GM19463 (cell line): Measurements from ENCODE around the gene KPNA6.

Experiments
- ATAC-seq: cut with Tn5 transposase; IDR thresholded peaks from one replicate; pipeline ENCODE4 v1.9.1; 2021; ENCODE audit warnings: mild to moderate bottlenecking, moderate library complexity; ENCODE audit not compliant: unreplicated experiment

KPNA6 gene

GRCh38 chr1:32186077-32186476 is 78.2 kb downstream of the KPNA6 start:
- no peak for ATAC-seq

- no peak for ATAC-seq
Measured at GRCh38 chr1:32186491-32186890, 78.6 kb downstream of the KPNA6 start.

- no peak for ATAC-seq
Measured at GRCh38 chr1:32187850-32188249, 80.0 kb downstream of the KPNA6 start.

- no peak for ATAC-seq
Measured at GRCh38 chr1:32192220-32192948, 84.5 kb downstream of the KPNA6 start.

- ATAC-seq, result no peak
Measured at GRCh38 chr1:32194984-32195383, 87.1 kb downstream of the KPNA6 start.

- ATAC-seq, result no peak
Measured at GRCh38 chr1:32195531-32195930, 87.7 kb downstream of the KPNA6 start.

GRCh38 chr1:32195972-32196823 is 88.3 kb downstream of the KPNA6 start:
- ATAC-seq, result no peak

GRCh38 chr1:32197074-32197473 is 89.2 kb downstream of the KPNA6 start:
- ATAC-seq, result no peak

GRCh38 chr1:32197837-32198236 is 90.0 kb downstream of the KPNA6 start:
- no peak for ATAC-seq

GRCh38 chr1:32198237-32199042 is 90.6 kb downstream of the KPNA6 start:
- no peak for ATAC-seq

GRCh38 chr1:32199043-32199716 is 91.3 kb downstream of the KPNA6 start:
- no peak for ATAC-seq

- ATAC-seq, result no peak
Measured at GRCh38 chr1:32199717-32200072, 91.8 kb downstream of the KPNA6 start.

- ATAC-seq, result peak; percentile 42
Measured at GRCh38 chr1:32200226-32201010, 92.6 kb downstream of the KPNA6 start, which contains the start of gene CCDC28B. TSS of gene CCDC28B (plus strand) at chr1:32200595. CDS start at chr1:32201936, 1,341 bp downstream.

- peak; percentile 35 for ATAC-seq
Measured at GRCh38 chr1:32201011-32201855, 93.4 kb downstream of the KPNA6 start.

- ATAC-seq, result no peak
Measured at GRCh38 chr1:32204943-32205361, 97.1 kb downstream of the KPNA6 start.

GRCh38 chr1:32205401-32206370 is 97.8 kb downstream of the KPNA6 start, which contains the start of gene IQCC:
TSS of gene IQCC (plus strand) at chr1:32205671. CDS start at chr1:32205682, 11 bp downstream.
- ATAC-seq, result peak; percentile 67

GRCh38 chr1:32208469-32208868 is 100.6 kb downstream of the KPNA6 start:
- no peak for ATAC-seq

- ATAC-seq, result no peak
Measured at GRCh38 chr1:32208891-32209328, 101.1 kb downstream of the KPNA6 start, which contains the start of gene DCDC2B. TSS of gene DCDC2B (plus strand) at chr1:32209089. CDS start at chr1:32209094, 5 bp downstream.
